Activated T-cell treated with anti-CD3 and anti-CD28 coated beads, Interleukin-2, amount 50 U/mL, for 48 hours (primary cell): ENCODE results near the gene ZSCAN9.

Source experiments
- DNase-seq, 2 experiments: peaks; one replicate each; pipeline ENCODE4 v3.0.0-alpha.2; 2020

Gene ZSCAN9

DNA sequence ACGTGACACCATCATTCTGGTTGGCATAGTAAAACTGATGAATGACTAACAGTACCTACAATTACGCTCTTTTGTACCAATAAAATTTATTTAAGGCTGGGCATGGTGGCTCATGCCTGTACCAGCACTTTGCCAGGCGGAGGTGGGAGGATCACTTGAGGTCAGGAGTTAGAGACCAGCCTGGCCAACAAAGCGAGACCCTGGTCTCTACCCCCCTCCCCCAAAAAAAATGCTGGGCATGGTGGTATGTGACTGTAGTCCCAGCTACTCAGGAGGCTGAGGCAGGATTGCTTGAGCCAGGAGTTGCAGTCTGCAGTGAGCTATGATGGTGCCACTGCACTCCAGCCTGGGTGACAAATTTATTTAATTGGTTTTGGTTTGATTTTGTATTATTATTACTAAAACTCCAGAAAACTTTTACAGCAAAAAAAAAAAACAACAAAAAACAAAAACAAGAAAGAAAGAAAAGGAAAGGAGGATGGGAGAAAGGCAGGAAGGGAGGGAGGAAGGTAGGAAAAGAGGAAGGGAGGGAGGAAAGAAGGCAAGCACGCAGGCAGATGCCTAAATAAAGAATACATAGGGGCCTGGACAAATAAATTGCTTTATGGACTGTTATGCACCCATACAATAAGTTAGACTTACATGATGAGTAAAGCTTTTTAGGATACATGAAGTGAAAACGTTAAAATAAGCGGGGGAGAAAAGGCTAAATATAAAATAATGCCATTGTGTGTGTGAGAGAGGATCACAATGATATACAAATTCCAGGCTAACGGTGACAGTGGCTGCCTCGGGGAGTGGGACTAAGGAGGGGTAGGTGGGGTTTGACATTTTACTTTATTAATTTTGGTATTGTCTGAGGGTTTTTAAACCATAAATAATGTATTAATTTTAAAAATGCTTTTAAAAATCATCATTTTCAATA, 682 bp upstream of the ZSCAN9 start:
- DNase-seq: no peak

GRCh38 chr6:28226460-28226859, 1.4 kb downstream of the ZSCAN9 start:
- DNase-seq: no peak

DNA sequence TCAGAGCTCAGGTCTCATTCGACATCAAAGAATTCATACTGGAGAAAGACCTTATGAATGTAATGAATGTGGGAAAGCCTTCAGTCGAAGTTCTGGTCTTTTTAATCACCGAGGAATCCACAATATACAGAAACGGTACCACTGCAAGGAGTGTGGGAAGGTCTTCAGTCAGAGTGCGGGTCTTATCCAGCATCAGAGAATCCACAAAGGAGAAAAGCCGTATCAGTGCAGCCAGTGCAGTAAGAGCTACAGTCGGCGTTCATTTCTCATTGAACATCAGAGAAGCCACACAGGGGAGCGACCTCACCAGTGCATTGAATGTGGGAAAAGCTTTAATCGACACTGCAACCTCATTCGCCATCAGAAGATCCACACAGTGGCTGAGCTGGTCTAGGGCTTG, 7.7 kb downstream of the ZSCAN9 start:
- DNase-seq: no peak

- DNase-seq: no peak
Measured at GRCh38 chr6:28235912-28236452, 10.9 kb downstream of the ZSCAN9 start.

DNA sequence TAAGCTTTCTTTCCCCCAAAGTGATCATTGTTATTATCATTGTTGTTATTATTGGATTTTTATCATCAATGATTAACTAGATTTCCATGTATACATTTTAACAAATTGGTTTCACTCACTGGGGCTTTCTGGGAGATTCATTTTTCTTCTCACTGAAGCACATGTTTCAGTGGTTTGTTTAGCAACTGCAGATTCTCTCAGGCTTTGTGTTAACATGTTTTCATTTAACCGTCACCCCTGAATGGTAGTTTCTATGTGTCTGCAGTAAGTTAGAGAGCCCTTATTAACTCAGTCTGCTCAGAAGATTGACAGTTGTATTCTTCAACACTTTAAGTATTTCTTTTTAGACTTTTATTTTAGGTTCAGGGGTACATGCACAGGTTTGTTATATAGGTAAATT, 14.6 kb downstream of the ZSCAN9 start:
- no peak for DNase-seq

DNA sequence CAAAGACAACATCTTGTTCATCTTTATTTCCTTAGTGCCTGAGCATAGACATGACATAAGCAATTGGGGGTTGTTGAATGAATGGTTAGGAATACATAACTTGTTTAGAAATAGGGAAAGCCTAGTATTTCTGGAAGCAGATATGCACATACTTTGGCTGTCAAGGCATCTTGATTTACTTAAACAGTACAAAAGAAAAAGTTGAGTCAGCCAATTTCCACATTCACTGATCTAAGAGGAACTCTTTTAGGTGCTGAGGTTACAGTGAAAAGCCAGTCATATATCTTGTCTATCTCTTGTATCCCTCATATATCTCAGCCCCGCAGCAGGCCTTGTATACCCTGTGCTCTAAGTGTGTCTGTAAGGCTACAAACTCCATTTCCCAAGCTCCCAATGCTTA, 15.4 kb downstream of the ZSCAN9 start:
- DNase-seq: no peak

- no peak for DNase-seq
Measured at GRCh38 chr6:28243946-28244345, 18.9 kb downstream of the ZSCAN9 start.

GRCh38 chr6:28245206-28245941, 20.3 kb downstream of the ZSCAN9 start:
- no peak for DNase-seq

- no peak for DNase-seq
Measured at GRCh38 chr6:28248916-28249315, 23.8 kb downstream of the ZSCAN9 start.

GRCh38 chr6:28250747-28251146, 25.7 kb downstream of the ZSCAN9 start:
- DNase-seq: no peak

DNA sequence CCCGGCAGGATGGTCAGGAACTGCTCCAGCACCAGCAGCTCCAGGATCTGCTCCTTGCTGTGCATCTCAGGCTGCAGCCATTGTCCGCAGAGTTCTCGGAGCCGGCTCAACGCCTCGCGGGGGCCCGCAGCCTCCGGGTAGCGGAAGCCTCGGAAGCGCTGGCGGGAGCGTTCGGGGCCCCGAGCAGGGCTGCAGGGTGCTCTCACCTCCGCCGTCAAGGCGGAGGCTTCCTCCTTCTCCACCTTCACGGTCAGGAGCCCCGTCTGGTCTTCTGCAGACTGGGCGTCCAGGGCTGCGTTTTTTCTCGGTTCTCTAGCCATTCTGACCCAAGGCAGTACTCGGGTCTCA, 26.6 kb downstream of the ZSCAN9 start:
- DNase-seq: no peak

GRCh38 chr6:28252009-28252975, 27.2 kb downstream of the ZSCAN9 start, which contains the start of gene ZKSCAN4:
ZKSCAN4 (minus strand) TSS chr6:28252269; CDS start chr6:28251980, 289 bp downstream.
- peak; percentile 82 to 85 for DNase-seq

DNA sequence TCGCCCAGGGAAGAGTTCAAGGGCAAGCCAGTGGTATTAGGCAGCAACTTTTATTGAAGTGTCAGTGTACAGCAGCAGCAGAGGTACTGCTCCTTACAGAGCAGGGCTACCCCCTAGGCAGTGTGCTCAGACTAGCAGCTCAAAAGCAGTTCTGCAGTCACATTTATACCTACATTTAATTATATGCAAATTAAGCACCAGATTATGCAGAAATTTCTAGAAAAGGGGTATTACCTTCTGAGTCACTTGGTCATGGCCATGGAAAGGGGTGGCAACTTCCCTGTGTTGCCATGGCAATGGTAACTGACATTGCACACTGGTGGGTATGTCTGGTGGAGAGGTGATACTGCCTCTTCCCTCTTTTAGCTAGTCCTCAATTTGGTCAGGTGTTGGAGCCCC, 29.0 kb downstream of the ZSCAN9 start:
- no peak for DNase-seq

DNA sequence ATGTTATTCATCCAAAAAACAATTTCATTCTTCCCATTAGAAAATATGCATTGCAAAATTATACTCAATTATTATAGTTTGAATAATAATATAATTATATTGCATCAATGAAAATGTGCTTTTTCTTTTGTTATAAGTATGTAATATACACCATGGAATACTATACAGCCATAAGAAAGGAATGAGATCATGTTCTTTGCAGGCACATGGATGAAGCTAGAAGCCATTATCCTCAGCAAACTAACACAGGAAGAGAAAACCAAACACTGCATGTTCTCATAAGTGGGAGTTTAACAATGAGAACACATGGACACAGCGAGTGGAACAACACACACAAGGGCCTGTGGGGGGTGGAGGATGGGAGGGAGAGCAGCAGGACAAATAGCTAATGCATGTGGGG, 32.0 kb downstream of the ZSCAN9 start:
- DNase-seq: no peak

DNA sequence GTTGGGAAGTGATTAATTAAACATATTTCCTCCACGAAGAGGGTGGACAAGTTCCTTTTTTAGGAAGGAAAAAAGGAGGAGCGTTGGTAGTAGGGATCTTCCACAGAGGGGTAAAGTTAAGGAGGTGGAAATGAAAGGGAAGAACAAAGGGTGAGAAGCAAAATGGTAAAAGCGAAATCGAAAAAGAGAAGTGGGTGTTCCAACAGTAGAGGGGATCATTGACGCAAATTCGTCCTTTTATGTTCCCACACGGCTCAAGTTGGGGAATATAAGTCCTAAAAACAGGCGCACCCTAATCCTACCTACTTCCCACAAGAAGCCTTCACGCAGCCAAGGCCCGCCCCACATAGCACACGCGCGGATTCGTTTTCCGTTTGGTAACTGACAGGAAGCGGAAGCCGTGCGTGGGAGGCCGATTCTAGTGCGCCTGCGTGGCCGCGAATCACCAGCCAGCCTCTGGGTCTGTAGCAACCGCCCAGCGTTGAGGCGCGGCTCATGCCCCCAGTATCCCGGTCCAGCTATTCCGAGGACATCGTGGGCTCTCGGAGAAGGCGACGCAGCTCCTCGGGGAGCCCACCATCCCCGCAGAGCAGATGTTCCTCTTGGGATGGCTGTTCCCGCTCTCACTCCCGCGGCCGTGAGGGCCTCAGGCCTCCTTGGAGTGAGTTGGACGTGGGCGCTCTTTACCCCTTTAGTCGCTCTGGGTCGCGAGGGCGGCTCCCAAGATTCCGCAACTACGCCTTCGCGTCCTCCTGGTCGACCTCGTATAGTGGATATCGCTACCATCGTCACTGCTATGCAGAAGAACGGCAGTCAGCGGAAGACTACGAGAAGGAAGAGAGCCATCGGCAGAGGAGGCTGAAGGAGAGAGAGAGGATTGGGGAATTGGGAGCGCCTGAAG, 34.1 kb downstream of the ZSCAN9 start, which contains the start of gene NKAPL:
TSS of gene NKAPL (plus strand) at position 421 of the 901 bp plus-strand sequence. CDS start at position 496, 75 bp downstream.
- peak; percentile 77 to 81 for DNase-seq

DNA sequence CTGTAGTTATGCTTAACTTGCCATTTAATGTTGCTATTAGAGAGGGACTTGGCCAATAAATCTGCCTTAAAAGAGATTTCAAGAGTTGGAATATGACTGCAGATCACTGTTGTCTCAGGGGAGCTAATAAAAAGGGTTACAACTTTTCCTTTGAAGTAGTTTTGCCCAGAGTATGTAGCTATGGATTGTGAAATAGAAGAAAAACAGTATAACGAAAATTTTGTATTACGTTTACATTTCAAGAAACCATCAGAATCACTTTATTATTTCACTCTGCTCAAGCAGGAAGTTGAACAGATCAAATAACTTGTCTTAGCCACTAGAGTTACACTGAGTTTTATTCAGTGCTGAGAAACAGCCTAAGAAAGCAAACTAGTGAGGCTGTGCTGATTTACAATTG, 38.8 kb downstream of the ZSCAN9 start:
- DNase-seq: no peak

GRCh38 chr6:28264834-28265401, 39.8 kb downstream of the ZSCAN9 start:
- DNase-seq: no peak

DNA sequence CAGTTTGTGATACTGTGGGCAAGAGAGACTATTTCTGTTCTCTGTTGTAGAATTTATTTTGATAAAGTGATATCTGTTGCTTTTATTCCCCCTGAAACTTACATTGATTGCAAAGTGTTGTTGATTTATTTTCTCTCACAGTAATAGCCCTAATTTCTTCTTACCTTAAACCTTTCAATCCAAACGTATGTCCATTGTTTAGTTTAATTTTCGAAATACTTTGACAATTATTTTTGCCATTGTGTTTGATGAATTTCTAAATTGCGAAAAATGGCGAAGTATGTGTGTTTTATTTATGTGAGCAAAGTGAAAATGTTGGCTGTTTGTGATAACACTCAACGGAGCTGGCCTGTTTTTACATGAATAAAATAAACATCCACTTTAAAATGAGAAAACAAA, 41.5 kb downstream of the ZSCAN9 start:
- DNase-seq: no peak

GRCh38 chr6:28266962-28267694, 42.1 kb downstream of the ZSCAN9 start, which contains the start of gene ZSCAN26:
ZSCAN26 (plus strand) TSS chr6:28267143; CDS start chr6:28271920, 4,777 bp downstream.
- DNase-seq: peak; percentile 93 to 95

- DNase-seq: no peak
Measured at GRCh38 chr6:28267695-28268059, 42.6 kb downstream of the ZSCAN9 start.
